Lung microvascular endothelial cell (primary cell): ENCODE measurements around the gene GDE1. TPM values are rescaled to one million over a fixed set of nuclear protein-coding genes. Genes with fewer than 3 reads are reported as not detected.

Experiments used
- DNase-seq, 2 donors: peaks; one replicate each; pipeline versions ENCODE4 v3.0.0 to v3.0.0-alpha.2; 2010; ENCODE audit warnings: low read depth in 2 of 2
- total RNA-seq: library from RNA; depleted of rRNA; stranded (reverse); fragments of >200 nt; gene quantifications from 2 replicates; pipeline ENCODE4 v1.2.1, GENCODE V29; 2014

Gene GDE1
- total RNA-seq, 1 donor from 2014 or later: 24.0 TPM

GRCh38 chr16:19523559-19524355, 1.9 kb upstream of the GDE1 start, which contains the start of gene CCP110:
CCP110 (plus strand) TSS chr16:19523942; CDS start chr16:19527882, 3,940 bp downstream.
- DNase-seq: peak; percentile 97 to 98

GRCh38 chr16:19523184-19523558, 1.3 kb upstream of the GDE1 start:
- DNase-seq: no peak

GRCh38 chr16:19522760-19523159, 862 bp upstream of the GDE1 start:
- no peak for DNase-seq

GRCh38 chr16:19522397-19522732, 467 bp upstream of the GDE1 start:
- no peak for DNase-seq

- peak in 1 of 2 donors; percentile 69 for DNase-seq
Observed at GRCh38 chr16:19520861-19521331, 1.0 kb downstream of the GDE1 start.

GRCh38 chr16:19518388-19518787, 3.5 kb downstream of the GDE1 start:
- no peak for DNase-seq

- peak in 1 of 2 donors; percentile 53 for DNase-seq
Observed at GRCh38 chr16:19517424-19518089, 4.3 kb downstream of the GDE1 start.

GRCh38 chr16:19515757-19516156, 6.1 kb downstream of the GDE1 start:
- no peak for DNase-seq

GRCh38 chr16:19513377-19514053, 8.4 kb downstream of the GDE1 start:
- DNase-seq: no peak

- no peak for DNase-seq
Observed at GRCh38 chr16:19512297-19512696, 9.6 kb downstream of the GDE1 start.

GRCh38 chr16:19507867-19508266, 14.0 kb downstream of the GDE1 start:
- no peak for DNase-seq

GRCh38 chr16:19506965-19507364, 14.9 kb downstream of the GDE1 start:
- no peak for DNase-seq

- DNase-seq: peak; percentile 35 to 97
Observed at GRCh38 chr16:19505600-19506303, 16.1 kb downstream of the GDE1 start.

- DNase-seq: no peak
Observed at GRCh38 chr16:19503461-19504075, 18.3 kb downstream of the GDE1 start.

- peak; percentile 76 to 88 for DNase-seq
Observed at GRCh38 chr16:19502395-19503131, 19.3 kb downstream of the GDE1 start.

GRCh38 chr16:19499481-19499880, 22.4 kb downstream of the GDE1 start:
- no peak for DNase-seq

GRCh38 chr16:19499006-19499405, 22.9 kb downstream of the GDE1 start:
- DNase-seq: no peak

- DNase-seq: no peak
Observed at GRCh38 chr16:19497176-19497575, 24.7 kb downstream of the GDE1 start.

- DNase-seq: no peak
Observed at GRCh38 chr16:19490619-19491018, 31.3 kb downstream of the GDE1 start.

GRCh38 chr16:19488213-19488640, 33.7 kb downstream of the GDE1 start:
- DNase-seq: no peak
